Effector memory CD4-positive, alpha-beta T cell (primary cell): ENCODE results near the gene DIS3L2.

Experiments
- DNase-seq, 3 donors: peaks; one replicate each; pipeline ENCODE4 v3.0.0-alpha.2; 2020
- H3K27ac ChIP-seq: 2 replicates; pipeline ENCODE4 v1.7.0; 2013; ENCODE audit warnings: mild to moderate bottlenecking, low read length, moderate library complexity; ENCODE audit not compliant: insufficient read depth, poor library complexity, severe bottlenecking
- H3K27me3 ChIP-seq: replicated peaks from 2 replicates; pipeline ENCODE4 v1.7.0; 2013; ENCODE audit warnings: mild to moderate bottlenecking, low read length; ENCODE audit not compliant: insufficient read depth, control insufficient read depth, poor library complexity, severe bottlenecking
- H3K36me3 ChIP-seq: 2 replicates; pipeline ENCODE4 v1.7.0; 2013; ENCODE audit warnings: mild to moderate bottlenecking, low read length, moderate library complexity; ENCODE audit not compliant: control insufficient read depth, insufficient read depth
- H3K4me1 ChIP-seq: 2 replicates; pipeline ENCODE4 v1.7.0; 2013; ENCODE audit warnings: low read length, mild to moderate bottlenecking; ENCODE audit not compliant: control insufficient read depth, insufficient read depth, poor library complexity, severe bottlenecking
- H3K4me3 ChIP-seq: 2 replicates; pipeline ENCODE4 v1.7.0; 2013; ENCODE audit warnings: low read length, low read depth, mild to moderate bottlenecking; ENCODE audit not compliant: insufficient read depth, poor library complexity, severe bottlenecking
- H3K9me3 ChIP-seq: 2 replicates; pipeline ENCODE4 v1.7.0; 2013; ENCODE audit warnings: mild to moderate bottlenecking, low read length, moderate library complexity; ENCODE audit not compliant: control insufficient read depth

Gene DIS3L2

DNA sequence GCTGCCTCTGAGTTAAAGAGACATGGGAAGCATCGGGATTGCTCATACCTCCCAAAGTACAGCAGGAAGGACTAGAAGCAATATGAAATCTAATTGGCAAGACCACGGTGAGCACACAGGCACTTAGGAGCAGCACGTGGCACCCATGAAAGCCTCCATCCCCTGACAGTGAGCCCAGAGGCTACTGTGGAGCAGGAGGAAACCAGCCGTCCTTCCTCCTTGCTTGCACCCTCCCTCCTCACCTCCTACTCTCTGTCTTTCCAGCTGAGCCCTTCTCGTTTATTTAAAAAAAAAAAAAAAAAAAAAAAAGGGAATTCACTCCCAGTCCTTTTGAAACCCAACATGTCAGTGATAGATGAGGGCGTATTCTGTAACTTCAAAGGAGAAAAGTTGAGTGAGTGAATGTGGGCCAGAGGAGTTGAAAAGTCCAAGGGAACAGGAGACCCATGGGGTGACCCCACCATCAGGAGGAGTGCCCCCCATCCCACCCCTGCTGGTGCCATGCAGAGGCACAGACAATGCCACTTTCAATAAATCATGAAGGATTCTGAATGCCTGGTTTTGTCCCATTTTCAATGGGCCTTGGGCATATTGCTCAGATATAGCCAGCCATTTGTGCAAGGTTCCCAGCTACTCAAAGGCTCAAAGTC, 320.5 kb downstream of the DIS3L2 start:
- DNase-seq: no peak
- Histone ChIP-seq H3K4me3 (no peak overlapping the region), H3K27ac (no peak overlapping the region), H3K27me3 (no peaks in the 10 kb centered on the region), H3K9me3 (no peaks in the 10 kb centered on the region), H3K36me3 (peaks cover 4% of the 10 kb centered on the region), H3K4me1 (no peaks in the 10 kb centered on the region)

DNA sequence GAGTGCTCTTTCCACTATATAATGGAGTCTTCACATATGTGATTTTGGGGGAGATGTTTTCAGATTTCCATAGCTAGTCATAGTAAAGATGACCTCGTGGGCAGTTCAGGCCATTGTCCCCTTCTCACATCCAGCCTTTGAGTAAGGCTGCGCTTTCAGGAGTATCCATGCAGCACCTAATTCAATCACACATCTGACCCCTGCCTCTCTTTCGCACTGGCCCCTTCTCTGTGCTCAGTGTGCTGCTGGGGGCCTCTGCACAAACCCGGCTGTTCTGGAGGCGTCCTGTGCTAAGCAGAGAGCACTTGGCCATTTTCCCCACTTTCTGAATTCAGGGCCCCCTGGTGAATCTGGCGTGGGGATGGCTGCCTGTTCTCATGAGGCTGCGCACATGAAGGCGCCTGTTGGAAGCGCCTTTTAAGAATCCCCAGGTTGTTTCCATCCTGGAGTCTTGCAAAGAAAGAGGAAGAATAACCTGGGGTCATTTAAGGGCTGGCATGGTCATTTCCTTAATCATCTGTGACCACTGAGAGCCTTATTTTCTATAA, 321.1 kb downstream of the DIS3L2 start:
- DNase-seq: no peak
- no peak overlapping the region for H3K27ac ChIP-seq
- H3K36me3 ChIP-seq: peaks cover 4% of the 10 kb centered on the region
- no peaks in the 10 kb centered on the region for H3K9me3 ChIP-seq
- no peaks in the 10 kb centered on the region for H3K27me3 ChIP-seq
- H3K4me3 ChIP-seq: no peak overlapping the region
- H3K4me1 ChIP-seq: no peaks in the 10 kb centered on the region

GRCh38 chr2:232286001-232286868, 324.7 kb downstream of the DIS3L2 start:
- no peaks in the 10 kb centered on the region for H3K27me3 ChIP-seq
- no peak overlapping the region for H3K27ac ChIP-seq
- peaks cover 4% of the 10 kb centered on the region for H3K36me3 ChIP-seq
- no peak overlapping the region for H3K4me3 ChIP-seq
- H3K9me3 ChIP-seq: no peaks in the 10 kb centered on the region
- H3K4me1 ChIP-seq: no peaks in the 10 kb centered on the region
- no peak for DNase-seq

DNA sequence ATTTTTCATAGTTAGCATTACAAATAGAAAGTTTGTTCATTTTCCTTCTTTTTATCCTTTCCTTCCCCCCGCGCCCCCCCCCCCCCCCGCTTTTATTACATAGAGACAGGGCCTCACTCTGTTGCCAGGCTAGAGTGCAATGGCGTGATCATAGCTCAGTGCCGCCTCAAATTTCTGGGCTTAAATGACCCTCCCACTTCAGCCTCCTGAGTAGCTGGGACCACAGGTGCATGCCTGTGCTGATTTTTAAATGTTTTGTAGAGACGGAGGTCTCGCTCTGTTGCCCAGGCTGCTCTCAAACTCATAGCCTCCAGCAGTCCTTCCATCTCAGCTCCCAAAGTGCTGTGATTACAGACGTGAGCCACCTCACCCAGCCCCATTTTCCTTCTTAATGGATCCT, 325.8 kb downstream of the DIS3L2 start:
- H3K9me3 ChIP-seq: no peaks in the 10 kb centered on the region
- no peak for DNase-seq
- no peak overlapping the region for H3K4me3 ChIP-seq
- no peaks in the 10 kb centered on the region for H3K4me1 ChIP-seq
- H3K27me3 ChIP-seq: no peaks in the 10 kb centered on the region
- no peaks in the 10 kb centered on the region for H3K36me3 ChIP-seq
- H3K27ac ChIP-seq: no peak overlapping the region

GRCh38 chr2:232288489-232289030, 327.0 kb downstream of the DIS3L2 start:
- H3K27ac ChIP-seq: no peak overlapping the region
- no peaks in the 10 kb centered on the region for H3K27me3 ChIP-seq
- H3K4me1 ChIP-seq: no peaks in the 10 kb centered on the region
- no peak overlapping the region for H3K4me3 ChIP-seq
- H3K36me3 ChIP-seq: no peaks in the 10 kb centered on the region
- no peaks in the 10 kb centered on the region for H3K9me3 ChIP-seq
- DNase-seq: no peak

DNA sequence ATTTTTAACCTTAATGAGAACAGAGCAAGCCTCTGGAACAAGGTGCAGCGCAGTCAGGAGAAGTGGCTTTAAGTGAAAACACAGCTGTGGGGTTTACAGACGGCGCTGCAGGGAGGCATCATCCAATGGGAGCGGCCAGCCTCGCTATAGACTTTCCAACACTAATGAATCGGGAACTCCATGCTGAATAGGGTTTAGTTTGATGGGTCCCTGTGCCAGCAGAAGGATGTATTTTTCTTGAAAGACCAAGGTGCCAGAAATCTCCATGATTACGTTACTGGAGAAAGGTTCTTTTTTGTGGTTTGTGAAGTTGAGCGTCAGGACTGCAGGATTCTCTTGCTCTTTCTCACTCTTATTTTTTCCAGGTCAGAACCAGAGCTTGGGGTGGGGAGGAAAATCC, 329.2 kb downstream of the DIS3L2 start:
- Histone ChIP-seq H3K4me3 (no peak overlapping the region), H3K27ac (no peak overlapping the region), H3K27me3 (no peaks in the 10 kb centered on the region), H3K4me1 (no peaks in the 10 kb centered on the region), H3K36me3 (no peaks in the 10 kb centered on the region), H3K9me3 (no peaks in the 10 kb centered on the region)
- DNase-seq: no peak

- no peaks in the 10 kb centered on the region for H3K27me3 ChIP-seq
- DNase-seq: no peak
- H3K27ac ChIP-seq: no peak overlapping the region
- no peaks in the 10 kb centered on the region for H3K36me3 ChIP-seq
- H3K4me3 ChIP-seq: no peak overlapping the region
- no peaks in the 10 kb centered on the region for H3K4me1 ChIP-seq
- H3K9me3 ChIP-seq: no peaks in the 10 kb centered on the region
Measured at GRCh38 chr2:232291343-232291742, 329.8 kb downstream of the DIS3L2 start.

DNA sequence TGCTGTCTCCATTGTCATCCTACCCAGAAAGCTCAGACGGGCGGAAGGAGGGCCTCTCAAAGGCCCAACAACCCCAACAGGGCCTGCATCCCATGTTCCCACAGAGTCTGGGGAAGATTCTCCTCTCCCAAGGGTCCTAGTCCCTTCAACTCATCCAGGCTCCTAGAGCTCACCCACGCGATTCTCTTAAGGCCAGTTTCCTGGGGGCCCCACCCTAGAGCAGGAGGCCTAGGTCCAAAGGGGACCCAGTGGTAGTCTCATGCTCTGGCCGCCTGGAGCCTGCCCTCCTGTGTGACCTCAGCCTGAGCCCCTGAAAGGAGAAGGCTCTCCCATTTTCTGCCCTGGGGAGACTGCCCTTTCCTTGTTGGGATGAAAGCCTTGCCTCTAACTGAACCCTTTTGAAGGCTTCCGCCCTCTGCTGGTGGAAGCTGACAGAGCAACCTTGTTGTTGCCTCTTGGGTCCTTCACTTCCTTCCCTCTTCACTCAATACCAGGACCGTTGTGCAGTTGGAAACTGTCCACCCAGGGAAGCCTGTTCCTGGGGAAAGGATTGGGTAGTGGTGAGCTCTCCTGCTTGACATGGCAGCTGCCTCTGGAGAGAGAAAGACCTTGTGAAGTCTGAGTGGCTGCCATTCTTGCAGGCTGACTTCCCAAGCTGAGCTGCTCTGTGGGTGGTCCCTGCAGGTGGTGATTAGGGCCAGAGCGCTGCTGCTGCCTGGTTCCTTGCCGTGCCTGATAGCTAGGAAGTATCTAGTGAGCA, 331.1 kb downstream of the DIS3L2 start:
- H3K27ac ChIP-seq: no peak overlapping the region
- H3K27me3 ChIP-seq: no peaks in the 10 kb centered on the region
- H3K9me3 ChIP-seq: no peaks in the 10 kb centered on the region
- H3K36me3 ChIP-seq: no peaks in the 10 kb centered on the region
- no peak overlapping the region for H3K4me3 ChIP-seq
- H3K4me1 ChIP-seq: no peaks in the 10 kb centered on the region
- DNase-seq: no peak

DNA sequence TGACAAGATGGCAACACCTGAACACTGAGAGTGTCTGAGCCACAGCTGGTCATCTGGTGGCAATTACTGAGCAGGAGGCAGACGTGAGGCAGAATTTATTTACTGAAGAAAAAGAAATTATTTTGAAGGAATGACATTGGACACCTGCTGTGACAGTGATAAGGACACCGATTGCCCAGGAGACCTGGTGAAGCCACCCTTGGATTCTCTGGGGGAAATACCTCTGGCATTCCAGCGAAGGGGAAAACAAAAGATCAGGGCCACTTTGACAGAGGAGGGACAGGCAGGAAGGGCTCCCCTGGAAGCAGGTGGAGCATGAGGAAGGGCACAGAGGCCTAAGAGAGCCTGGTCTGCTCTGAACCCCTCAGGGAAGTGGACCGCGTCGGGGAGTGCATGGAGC, 331.7 kb downstream of the DIS3L2 start:
- Histone ChIP-seq H3K36me3 (no peaks in the 10 kb centered on the region), H3K4me1 (no peaks in the 10 kb centered on the region), H3K27me3 (no peaks in the 10 kb centered on the region), H3K9me3 (no peaks in the 10 kb centered on the region), H3K4me3 (no peak overlapping the region), H3K27ac (no peak overlapping the region)
- DNase-seq: no peak
